GM23338 (cell line): ENCODE measurements around the gene CDK1. TPM values are rescaled to one million over a fixed set of nuclear protein-coding genes. Genes with fewer than 3 reads are reported as not detected.

Experiments used
- ATAC-seq: fragments of 200-7000 bp; cut with Tn5 transposase; 3 replicates; pipeline ENCODE4 v1.9.1; 2020
- DNase-seq: peaks from one replicate; pipeline ENCODE4 v3.0.0-alpha.2; 2015; ENCODE audit warnings: low spot score
- H2AFZ ChIP-seq: fragments of 200-600 bp; sonication (generic); 2 replicates; pipeline ENCODE4 v1.8.0; 2016; ENCODE audit warnings: antibody characterized with exemption, mild to moderate bottlenecking, moderate library complexity
- H3F3A ChIP-seq: fragments of 200-600 bp; sonication (generic); replicated peaks from 2 replicates; pipeline ENCODE4 v1.8.0; 2017; ENCODE audit warnings: antibody characterized with exemption, mixed run types, low read depth
- H3K27ac ChIP-seq: fragments of 200-600 bp; sonication (generic); 2 replicates; pipeline ENCODE4 v1.6.1; 2016; ENCODE audit warnings: low read depth
- H3K27me3 ChIP-seq: fragments of 200-600 bp; sonication (generic); 2 replicates; pipeline ENCODE4 v1.8.0; 2016; ENCODE audit warnings: mild to moderate bottlenecking, mixed run types, moderate library complexity; ENCODE audit not compliant: insufficient read depth
- H3K36me3 ChIP-seq: fragments of 200-600 bp; sonication (generic); 2 replicates; pipeline ENCODE4 v1.8.0; 2016; ENCODE audit warnings: mild to moderate bottlenecking; ENCODE audit not compliant: insufficient read depth
- H3K4me1 ChIP-seq: fragments of 200-600 bp; sonication (generic); 2 replicates; pipeline ENCODE4 v1.8.0; 2016; ENCODE audit warnings: mild to moderate bottlenecking, moderate library complexity; ENCODE audit not compliant: insufficient read depth
- H3K4me2 ChIP-seq: fragments of 200-600 bp; sonication (generic); 2 replicates; pipeline ENCODE4 v1.7.1; 2017; ENCODE audit warnings: mixed run types
- H3K4me3 ChIP-seq: fragments of 200-600 bp; sonication (generic); 2 replicates; pipeline ENCODE4 v1.6.1; 2016; ENCODE audit warnings: mixed run types
- H3K79me2 ChIP-seq: fragments of 200-600 bp; sonication (generic); replicated peaks from 2 replicates; pipeline ENCODE4 v1.8.0; 2017; ENCODE audit warnings: mild to moderate bottlenecking; ENCODE audit not compliant: insufficient read depth
- H3K9me2 ChIP-seq: fragments of 200-600 bp; sonication (generic); 2 replicates; pipeline ENCODE4 v1.8.0; 2017; ENCODE audit not compliant: insufficient read depth
- H4K20me1 ChIP-seq: fragments of 200-600 bp; sonication (generic); replicated peaks from 2 replicates; pipeline ENCODE4 v1.8.0; 2017; ENCODE audit warnings: mild to moderate bottlenecking; ENCODE audit not compliant: insufficient read depth
- H3K27ac Mint-ChIP-seq: 2 replicates; pipeline ENCODE4 v1.8.0; 2020; ENCODE audit warnings: inconsistent platforms, mild to moderate bottlenecking, moderate library complexity, mixed read lengths
- H3K27me3 Mint-ChIP-seq: 3 replicates; pipeline ENCODE4 v1.8.0; 2022; ENCODE audit warnings: low read depth, mild to moderate bottlenecking, moderate library complexity, mixed read lengths, inconsistent platforms; ENCODE audit not compliant: insufficient read depth, poor library complexity
- H3K36me3 Mint-ChIP-seq: 3 replicates; pipeline ENCODE4 v1.8.0; 2021; ENCODE audit warnings: low read depth, mild to moderate bottlenecking, inconsistent platforms, moderate library complexity, mixed read lengths
- H3K4me1 Mint-ChIP-seq: 3 replicates; pipeline ENCODE4 v1.8.0; 2020; ENCODE audit warnings: mild to moderate bottlenecking, inconsistent platforms, mixed read lengths
- H3K4me3 Mint-ChIP-seq: 3 replicates; pipeline ENCODE4 v1.8.0; 2021; ENCODE audit warnings: moderate library complexity, mild to moderate bottlenecking, inconsistent platforms, mixed read lengths
- H3K9me3 Mint-ChIP-seq: 3 replicates; pipeline ENCODE4 v1.8.0; 2020; ENCODE audit warnings: moderate library complexity, mild to moderate bottlenecking, inconsistent platforms, mixed read lengths
- EZH2phosphoT487 ChIP-seq: fragments of 200-600 bp; sonication (generic); IDR thresholded peaks from one replicate; pipeline ENCODE4 v1.8.1; 2018; ENCODE audit warnings: antibody characterized with exemption; ENCODE audit not compliant: unreplicated experiment
- JUNB ChIP-seq: IDR thresholded peaks from one replicate; pipeline ENCODE4 v1.6.1; 2016; ENCODE audit warnings: antibody characterized with exemption; ENCODE audit not compliant: unreplicated experiment
- POLR2AphosphoS5 ChIP-seq: IDR thresholded peaks from 2 replicates; pipeline ENCODE4 v1.6.1; 2016; ENCODE audit warnings: antibody characterized with exemption, low read depth
- ZNF114 ChIP-seq: fragments of 250-450 bp; sonication (Bioruptor Pico); IDR thresholded peaks from 2 replicates; pipeline ENCODE4 v1.5.0; 2020; ENCODE audit warnings: mild to moderate bottlenecking, moderate library complexity
- polyA plus RNA-seq: library from polyadenylated mRNA; unstranded; fragments of >200 nt; fragmentation: Nextera tagmentation; extraction: Ambion mirVana; gene quantifications from 2 replicates; pipeline ENCODE4 v1.2.1, GENCODE V29; 2016
- total RNA-seq: library from RNA; depleted of rRNA; stranded (reverse); fragments of >200 nt; shearing (Covaris generic); gene quantifications from 2 replicates; pipeline ENCODE4 v1.2.3, GENCODE V29; 2014
- TF ChIP-seq, protein P1 (sequence below): fragments of 250-450 bp; sonication (Bioruptor Pico); IDR thresholded peaks from 2 replicates; pipeline ENCODE4 v1.5.0; 2020; ENCODE audit warnings: mild to moderate bottlenecking, moderate library complexity
- TF ChIP-seq, protein P2 (sequence below), 2 experiments: fragments of 200-600 bp in 1 of 2; sonication (generic) in 1 of 2; conservative IDR thresholded peaks; 2 replicates each; pipeline versions ENCODE4 v1.5.1 to v1.6.1; 2016 to 2017; ENCODE audit warnings: antibody characterized with exemption in 2 of 2, low read depth in 2 of 2, mild to moderate bottlenecking in 2 of 2, moderate library complexity in 1 of 2

The CDK1 gene
- total and polyA plus RNA-seq, 2 experiments from 2014 or later = 165 to 166 TPM

DNA sequence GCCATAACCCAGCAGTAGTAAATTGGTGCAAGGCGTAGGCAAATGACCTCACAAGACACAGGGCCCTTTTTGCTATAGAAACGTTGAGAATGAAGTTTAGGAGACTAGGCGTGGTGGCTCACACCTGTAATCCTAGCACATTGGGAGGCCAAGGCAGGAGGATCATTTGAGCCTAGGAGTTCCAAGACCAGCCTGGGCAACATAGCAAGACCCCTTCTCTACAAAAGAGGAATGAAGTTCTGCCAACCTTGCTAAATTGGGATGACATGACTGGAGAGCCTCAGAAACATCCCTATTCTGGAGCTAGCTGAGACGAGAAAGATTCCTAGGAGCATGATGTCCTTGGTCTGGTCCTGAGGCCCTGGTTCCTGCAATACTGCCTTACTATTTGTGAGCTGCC is 20.6 kb downstream of the CDK1 start (continued):
- TF ChIP-seq, protein P1, sequence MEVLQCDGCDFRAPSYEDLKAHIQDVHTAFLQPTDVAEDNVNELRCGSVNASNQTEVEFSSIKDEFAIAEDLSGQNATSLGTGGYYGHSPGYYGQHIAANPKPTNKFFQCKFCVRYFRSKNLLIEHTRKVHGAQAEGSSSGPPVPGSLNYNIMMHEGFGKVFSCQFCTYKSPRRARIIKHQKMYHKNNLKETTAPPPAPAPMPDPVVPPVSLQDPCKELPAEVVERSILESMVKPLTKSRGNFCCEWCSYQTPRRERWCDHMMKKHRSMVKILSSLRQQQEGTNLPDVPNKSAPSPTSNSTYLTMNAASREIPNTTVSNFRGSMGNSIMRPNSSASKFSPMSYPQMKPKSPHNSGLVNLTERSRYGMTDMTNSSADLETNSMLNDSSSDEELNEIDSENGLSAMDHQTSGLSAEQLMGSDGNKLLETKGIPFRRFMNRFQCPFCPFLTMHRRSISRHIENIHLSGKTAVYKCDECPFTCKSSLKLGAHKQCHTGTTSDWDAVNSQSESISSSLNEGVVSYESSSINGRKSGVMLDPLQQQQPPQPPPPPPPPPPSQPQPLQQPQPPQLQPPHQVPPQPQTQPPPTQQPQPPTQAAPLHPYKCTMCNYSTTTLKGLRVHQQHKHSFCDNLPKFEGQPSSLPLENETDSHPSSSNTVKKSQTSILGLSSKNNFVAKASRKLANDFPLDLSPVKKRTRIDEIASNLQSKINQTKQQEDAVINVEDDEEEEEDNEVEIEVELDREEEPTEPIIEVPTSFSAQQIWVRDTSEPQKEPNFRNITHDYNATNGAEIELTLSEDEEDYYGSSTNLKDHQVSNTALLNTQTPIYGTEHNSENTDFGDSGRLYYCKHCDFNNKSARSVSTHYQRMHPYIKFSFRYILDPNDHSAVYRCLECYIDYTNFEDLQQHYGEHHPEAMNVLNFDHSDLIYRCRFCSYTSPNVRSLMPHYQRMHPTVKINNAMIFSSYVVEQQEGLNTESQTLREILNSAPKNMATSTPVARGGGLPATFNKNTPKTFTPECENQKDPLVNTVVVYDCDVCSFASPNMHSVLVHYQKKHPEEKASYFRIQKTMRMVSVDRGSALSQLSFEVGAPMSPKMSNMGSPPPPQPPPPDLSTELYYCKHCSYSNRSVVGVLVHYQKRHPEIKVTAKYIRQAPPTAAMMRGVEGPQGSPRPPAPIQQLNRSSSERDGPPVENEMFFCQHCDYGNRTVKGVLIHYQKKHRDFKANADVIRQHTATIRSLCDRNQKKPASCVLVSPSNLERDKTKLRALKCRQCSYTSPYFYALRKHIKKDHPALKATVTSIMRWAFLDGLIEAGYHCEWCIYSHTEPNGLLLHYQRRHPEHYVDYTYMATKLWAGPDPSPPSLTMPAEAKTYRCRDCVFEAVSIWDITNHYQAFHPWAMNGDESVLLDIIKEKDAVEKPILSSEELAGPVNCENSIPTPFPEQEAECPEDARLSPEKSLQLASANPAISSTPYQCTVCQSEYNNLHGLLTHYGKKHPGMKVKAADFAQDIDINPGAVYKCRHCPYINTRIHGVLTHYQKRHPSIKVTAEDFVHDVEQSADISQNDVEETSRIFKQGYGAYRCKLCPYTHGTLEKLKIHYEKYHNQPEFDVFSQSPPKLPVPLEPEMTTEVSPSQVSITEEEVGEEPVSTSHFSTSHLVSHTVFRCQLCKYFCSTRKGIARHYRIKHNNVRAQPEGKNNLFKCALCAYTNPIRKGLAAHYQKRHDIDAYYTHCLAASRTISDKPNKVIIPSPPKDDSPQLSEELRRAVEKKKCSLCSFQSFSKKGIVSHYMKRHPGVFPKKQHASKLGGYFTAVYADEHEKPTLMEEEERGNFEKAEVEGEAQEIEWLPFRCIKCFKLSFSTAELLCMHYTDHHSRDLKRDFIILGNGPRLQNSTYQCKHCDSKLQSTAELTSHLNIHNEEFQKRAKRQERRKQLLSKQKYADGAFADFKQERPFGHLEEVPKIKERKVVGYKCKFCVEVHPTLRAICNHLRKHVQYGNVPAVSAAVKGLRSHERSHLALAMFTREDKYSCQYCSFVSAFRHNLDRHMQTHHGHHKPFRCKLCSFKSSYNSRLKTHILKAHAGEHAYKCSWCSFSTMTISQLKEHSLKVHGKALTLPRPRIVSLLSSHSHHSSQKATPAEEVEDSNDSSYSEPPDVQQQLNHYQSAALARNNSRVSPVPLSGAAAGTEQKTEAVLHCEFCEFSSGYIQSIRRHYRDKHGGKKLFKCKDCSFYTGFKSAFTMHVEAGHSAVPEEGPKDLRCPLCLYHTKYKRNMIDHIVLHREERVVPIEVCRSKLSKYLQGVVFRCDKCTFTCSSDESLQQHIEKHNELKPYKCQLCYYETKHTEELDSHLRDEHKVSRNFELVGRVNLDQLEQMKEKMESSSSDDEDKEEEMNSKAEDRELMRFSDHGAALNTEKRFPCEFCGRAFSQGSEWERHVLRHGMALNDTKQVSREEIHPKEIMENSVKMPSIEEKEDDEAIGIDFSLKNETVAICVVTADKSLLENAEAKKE (CRISPR knock-in tag) = no peak
- TF ChIP-seq, protein P2, sequence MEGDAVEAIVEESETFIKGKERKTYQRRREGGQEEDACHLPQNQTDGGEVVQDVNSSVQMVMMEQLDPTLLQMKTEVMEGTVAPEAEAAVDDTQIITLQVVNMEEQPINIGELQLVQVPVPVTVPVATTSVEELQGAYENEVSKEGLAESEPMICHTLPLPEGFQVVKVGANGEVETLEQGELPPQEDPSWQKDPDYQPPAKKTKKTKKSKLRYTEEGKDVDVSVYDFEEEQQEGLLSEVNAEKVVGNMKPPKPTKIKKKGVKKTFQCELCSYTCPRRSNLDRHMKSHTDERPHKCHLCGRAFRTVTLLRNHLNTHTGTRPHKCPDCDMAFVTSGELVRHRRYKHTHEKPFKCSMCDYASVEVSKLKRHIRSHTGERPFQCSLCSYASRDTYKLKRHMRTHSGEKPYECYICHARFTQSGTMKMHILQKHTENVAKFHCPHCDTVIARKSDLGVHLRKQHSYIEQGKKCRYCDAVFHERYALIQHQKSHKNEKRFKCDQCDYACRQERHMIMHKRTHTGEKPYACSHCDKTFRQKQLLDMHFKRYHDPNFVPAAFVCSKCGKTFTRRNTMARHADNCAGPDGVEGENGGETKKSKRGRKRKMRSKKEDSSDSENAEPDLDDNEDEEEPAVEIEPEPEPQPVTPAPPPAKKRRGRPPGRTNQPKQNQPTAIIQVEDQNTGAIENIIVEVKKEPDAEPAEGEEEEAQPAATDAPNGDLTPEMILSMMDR (conservative IDR thresholded peaks at IDR 0.05; ENCODE audit: low read depth in 2 of 2) = no peak
- TF ChIP-seq EZH2phosphoT487 (no peak), JUNB (no peak)

DNA sequence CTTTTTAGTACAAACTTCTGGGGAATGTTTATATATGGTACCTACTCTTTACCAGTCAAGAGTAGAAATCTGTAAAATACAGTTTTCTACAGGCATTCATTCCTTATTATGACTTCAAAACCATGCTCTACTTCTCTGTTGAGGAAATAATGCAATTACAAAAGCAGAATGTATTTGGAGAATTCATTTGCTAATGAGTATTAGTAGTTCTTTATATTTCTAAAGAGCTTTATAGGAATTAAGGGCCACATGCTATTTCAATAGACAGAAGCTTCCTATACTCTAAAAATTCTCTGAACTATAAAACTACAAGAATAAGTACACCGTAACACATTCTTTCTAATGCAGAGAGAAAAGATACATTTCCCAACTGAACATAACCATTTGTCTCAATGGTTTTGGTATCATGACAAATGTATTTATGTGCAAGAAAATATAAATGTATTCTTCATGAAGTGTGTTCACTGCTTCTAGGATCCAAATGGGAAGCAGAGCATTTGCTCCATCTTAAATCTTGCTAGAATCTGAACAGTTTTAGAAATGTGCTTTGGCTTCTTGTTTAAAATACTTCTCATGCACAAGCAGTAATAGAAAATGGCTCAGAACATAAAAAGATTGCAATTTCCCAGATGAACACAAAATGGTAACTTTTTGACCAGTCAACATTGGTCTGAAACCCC is 21.8 kb downstream of the CDK1 start:
- H3K4me3 ChIP-seq = no peak overlapping the region
- Mint-ChIP-seq H3K4me1 (peaks cover 5% of the 10 kb centered on the region; the same call in 2 of the 3 replicates), H3K4me3 (no peak overlapping the region), H3K36me3 (peaks cover 12% of the 10 kb centered on the region), H3K27ac (no peak overlapping the region), H3K27me3 (no peaks in the 10 kb centered on the region), H3K9me3 (no peaks in the 10 kb centered on the region)
- peaks cover under 1% of the 10 kb centered on the region; the same call in 1 of the 2 replicates for H3K79me2 ChIP-seq
- H2AFZ ChIP-seq = no peak overlapping the region
- 0 out of 2 replicates have a peak overlapping the region, but pooled peaks have one; percentile 0 for H3K27ac ChIP-seq
- H3K4me1 ChIP-seq = 0 out of 2 replicates have a peak, but pooled peaks cover 4% of the 10 kb centered on the region
- H3K9me2 ChIP-seq = no peaks in the 10 kb centered on the region
- no peak for TF ChIP-seq POLR2AphosphoS5
- TF ChIP-seq, protein P2 (conservative IDR thresholded peaks at IDR 0.05; ENCODE audit: low read depth in 2 of 2) = no peak
- no peak for TF ChIP-seq ZNF114
- H3F3A ChIP-seq = no peaks in the 10 kb centered on the region
- no peak overlapping the region for H3K4me2 ChIP-seq
- peaks cover 9% of the 10 kb centered on the region; the same call in 1 of the 2 replicates for H3K36me3 ChIP-seq
- H3K27me3 ChIP-seq = no peaks in the 10 kb centered on the region
- DNase-seq = no peak
- no peak for ATAC-seq
- H4K20me1 ChIP-seq = no peaks in the 10 kb centered on the region
